Measurements from ENCODE around the gene NAA40. TPM values are rescaled to one million over a fixed set of nuclear protein-coding genes. Genes with fewer than 3 reads are reported as not detected.
A peak's percentile ranks its signal among the peaks of the same experiment; 100 is the strongest.

NAA40 gene
- total RNA-seq, 1 experiment from 2014 or later, result 44.4 TPM

GRCh38 chr11:63920126-63920938, 18.5 kb upstream of the NAA40 start:
- H4K20me1 ChIP-seq (ENCODE audit: control insufficient read depth, insufficient read depth, insufficient read length), result no peaks in the 10 kb centered on the region
- H3K23ac ChIP-seq (ENCODE audit: insufficient read length, low read depth, low read length), result no peak overlapping the region
- no peak for TF ChIP-seq CTCF (conservative IDR thresholded peaks at IDR 0.05)
- H3K23me2 ChIP-seq (ENCODE audit: insufficient read length, low read depth, low read length, poor library complexity, severe bottlenecking), result peaks cover 30% of the 10 kb centered on the region
- no peaks in the 10 kb centered on the region for H3K27me3 ChIP-seq (ENCODE audit: insufficient read depth, low read length)
- peak overlapping the region; percentile 9; the same call in 1 of the 2 replicates for H3K4ac ChIP-seq (ENCODE audit: low read depth, low read length)
- no peaks in the 10 kb centered on the region for H3K79me1 ChIP-seq (ENCODE audit: insufficient read depth, low read depth, low read length, poor library complexity, severe bottlenecking)
- H2BK120ac ChIP-seq (ENCODE audit: low read depth, low read length, poor library complexity, severe bottlenecking), result no peak overlapping the region
- H2BK20ac ChIP-seq (ENCODE audit: low read depth, low read length, poor library complexity, severe bottlenecking), result no peak overlapping the region
- H3K9me3 ChIP-seq (ENCODE audit: control insufficient read depth, low read depth, low read length), result no peaks in the 10 kb centered on the region
- H3K9me3 Mint-ChIP-seq, result peaks cover 5% of the 10 kb centered on the region in 2 experiments; a peak in 4 of 5 replicates
- DNase-seq, result peak; percentile 93
- H2BK12ac ChIP-seq (ENCODE audit: insufficient read length, low read depth, low read length), result no peak overlapping the region
- peak overlapping the region; percentile 93 to 99 (median 97) for H3K27ac Mint-ChIP-seq
- H3K4me3 Mint-ChIP-seq, result peak overlapping the region; percentile 66 to 82
- H3K4me1 ChIP-seq (ENCODE audit: insufficient read depth, low read length), result peaks cover 3% of the 10 kb centered on the region
- H3K4me2 ChIP-seq (ENCODE audit: insufficient read depth, insufficient read length, low read length), result peak overlapping the region; percentile 67
- WGBS (ENCODE audit: extremely low coverage, insufficient read length, low lambda C conversion rate), result no CpG with 5 or more reads among the region's 22 CpGs
- peak overlapping the region; percentile 3 for H4K5ac ChIP-seq (ENCODE audit: insufficient read length, low read depth, low read length)
- H2BK5ac ChIP-seq (ENCODE audit: insufficient read length, low read length), result no peak overlapping the region
- no peak overlapping the region for H3K56ac ChIP-seq (ENCODE audit: insufficient read length, low read depth, low read length)
- peak overlapping the region; percentile 86 for H3K14ac ChIP-seq (ENCODE audit: insufficient read depth, low read length)
- no peak overlapping the region for H4K8ac ChIP-seq (replicated peaks; ENCODE audit: insufficient read length, low read depth, low read length)
- H3K27me3 Mint-ChIP-seq (ENCODE audit: low read depth), result peaks cover 24% of the 10 kb centered on the region
- H3K79me2 ChIP-seq (ENCODE audit: insufficient read depth, low read length), result peaks cover 5% of the 10 kb centered on the region; the same call in 1 of the 2 replicates
- H2AFZ ChIP-seq (ENCODE audit: low read length), result no peak overlapping the region
- H2BK15ac ChIP-seq (ENCODE audit: low read depth, low read length), result no peak overlapping the region
- peak overlapping the region; percentile 10 for H4K91ac ChIP-seq (ENCODE audit: insufficient read length, low read depth, low read length)
- peaks cover 19 to 21% of the 10 kb centered on the region in 2 experiments for H3K4me1 Mint-ChIP-seq
- no peak overlapping the region for H3T11ph ChIP-seq (ENCODE audit: low read length)
- peaks cover 0 to 8% (median 4%) of the 10 kb centered on the region in 3 experiments; a peak in 5 of 7 replicates for H3K36me3 Mint-ChIP-seq (ENCODE audit: insufficient read depth in 1 of 3, low read depth in 3 of 3)
- peak overlapping the region; percentile 63 for H3K27ac ChIP-seq (ENCODE audit: insufficient read length, low read depth, low read length)
- peak overlapping the region; percentile 80 for H3K18ac ChIP-seq (ENCODE audit: insufficient read length, low read depth, low read length)
- peak overlapping the region; percentile 40 for H3K9ac ChIP-seq (ENCODE audit: extremely low read depth, insufficient read length, low read length)
- no peak overlapping the region for H2AK5ac ChIP-seq (ENCODE audit: insufficient read length, low read length)

Data from H9 (cell line).